AG09309 (cell line): ENCODE results near the gene SORBS2.
A peak's percentile ranks its signal among the peaks of the same experiment; 100 is the strongest.

ENCODE experiments used
- DNase-seq: peaks from one replicate; pipeline ENCODE4 v3.0.0-alpha.2; 2010; ENCODE audit warnings: low read depth
- H3K4me3 ChIP-seq: 2 replicates; pipeline ENCODE4 v1.5.1; 2011; ENCODE audit warnings: mild to moderate bottlenecking, low read depth, low read length, moderate library complexity; ENCODE audit not compliant: control insufficient read depth
- TF ChIP-seq, protein P1 (sequence below): IDR thresholded peaks from 2 replicates; pipeline ENCODE4 v1.5.1; 2011; ENCODE audit warnings: mild to moderate bottlenecking, low read depth, low read length, inconsistent platforms; ENCODE audit not compliant: insufficient read depth, control insufficient read depth; ENCODE audit errors: missing control alignments

The SORBS2 gene

DNA sequence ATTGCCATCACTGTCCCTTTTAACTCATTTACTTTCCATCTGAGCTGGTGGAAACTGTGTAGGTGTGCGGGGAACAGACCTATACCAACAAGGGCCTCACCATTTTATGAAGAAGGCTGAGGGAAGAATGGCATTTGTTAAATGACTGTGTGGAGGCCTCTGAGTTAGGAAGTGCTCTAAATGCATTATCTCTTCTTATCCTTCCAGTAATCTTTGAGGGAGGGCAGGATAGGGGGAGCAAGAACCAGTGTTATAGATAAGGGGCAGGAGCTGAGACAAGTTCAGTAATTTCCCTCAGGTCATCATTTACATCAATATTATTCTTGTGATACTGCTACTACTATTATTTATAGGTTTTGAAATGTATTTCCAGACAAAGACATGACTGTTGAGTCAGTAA lies 154.3 kb downstream of the SORBS2 start:
- TF ChIP-seq, protein P1, sequence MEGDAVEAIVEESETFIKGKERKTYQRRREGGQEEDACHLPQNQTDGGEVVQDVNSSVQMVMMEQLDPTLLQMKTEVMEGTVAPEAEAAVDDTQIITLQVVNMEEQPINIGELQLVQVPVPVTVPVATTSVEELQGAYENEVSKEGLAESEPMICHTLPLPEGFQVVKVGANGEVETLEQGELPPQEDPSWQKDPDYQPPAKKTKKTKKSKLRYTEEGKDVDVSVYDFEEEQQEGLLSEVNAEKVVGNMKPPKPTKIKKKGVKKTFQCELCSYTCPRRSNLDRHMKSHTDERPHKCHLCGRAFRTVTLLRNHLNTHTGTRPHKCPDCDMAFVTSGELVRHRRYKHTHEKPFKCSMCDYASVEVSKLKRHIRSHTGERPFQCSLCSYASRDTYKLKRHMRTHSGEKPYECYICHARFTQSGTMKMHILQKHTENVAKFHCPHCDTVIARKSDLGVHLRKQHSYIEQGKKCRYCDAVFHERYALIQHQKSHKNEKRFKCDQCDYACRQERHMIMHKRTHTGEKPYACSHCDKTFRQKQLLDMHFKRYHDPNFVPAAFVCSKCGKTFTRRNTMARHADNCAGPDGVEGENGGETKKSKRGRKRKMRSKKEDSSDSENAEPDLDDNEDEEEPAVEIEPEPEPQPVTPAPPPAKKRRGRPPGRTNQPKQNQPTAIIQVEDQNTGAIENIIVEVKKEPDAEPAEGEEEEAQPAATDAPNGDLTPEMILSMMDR, result no peak
- no peak for DNase-seq
- no peak overlapping the region for H3K4me3 ChIP-seq

DNA sequence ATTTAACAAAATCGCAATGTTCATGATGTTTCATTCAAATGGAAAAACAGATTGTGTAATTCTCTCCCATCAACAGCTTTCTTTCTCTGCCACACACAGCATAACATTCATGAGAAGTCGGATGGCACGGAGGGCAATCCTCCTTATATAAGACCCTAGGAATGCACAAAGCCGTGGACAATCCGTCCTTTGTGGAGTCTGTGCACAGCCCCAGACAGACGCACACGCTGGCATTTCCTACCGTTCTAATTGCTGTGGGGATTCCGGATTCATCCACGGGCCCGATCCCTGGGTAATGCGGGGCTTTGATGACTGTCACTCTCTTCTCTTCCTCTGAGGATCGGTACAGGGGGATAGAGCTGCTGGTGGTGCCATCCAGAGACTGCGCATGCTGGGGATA lies 154.8 kb downstream of the SORBS2 start:
- H3K4me3 ChIP-seq, result no peak overlapping the region
- TF ChIP-seq, protein P1, result no peak
- no peak for DNase-seq

DNA sequence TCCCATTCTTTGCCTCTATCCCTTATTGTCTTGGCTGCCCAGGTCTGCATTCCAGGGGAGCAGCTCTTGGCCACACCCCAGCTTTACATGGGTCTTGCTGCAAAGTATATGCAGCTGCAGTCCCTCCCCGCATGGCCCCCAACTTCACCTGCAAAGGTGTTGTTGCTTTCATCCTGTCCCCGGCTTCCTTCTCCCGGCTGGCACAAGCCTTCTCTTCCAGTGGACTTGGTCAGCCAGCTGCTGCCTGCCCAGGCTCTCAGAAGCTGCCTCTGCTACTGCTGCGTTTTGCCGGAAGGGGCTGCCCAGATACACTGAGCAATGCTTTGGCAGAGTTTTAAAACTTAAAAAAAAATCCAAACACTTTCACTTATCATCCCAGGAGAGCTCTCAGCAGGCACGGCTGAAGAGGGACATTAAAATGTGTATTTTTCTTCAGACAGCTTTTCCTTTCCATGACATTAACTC lies 155.5 kb downstream of the SORBS2 start:
- TF ChIP-seq, protein P1, result peak; percentile 72
- no peak overlapping the region for H3K4me3 ChIP-seq
- peak; percentile 17 for DNase-seq

DNA sequence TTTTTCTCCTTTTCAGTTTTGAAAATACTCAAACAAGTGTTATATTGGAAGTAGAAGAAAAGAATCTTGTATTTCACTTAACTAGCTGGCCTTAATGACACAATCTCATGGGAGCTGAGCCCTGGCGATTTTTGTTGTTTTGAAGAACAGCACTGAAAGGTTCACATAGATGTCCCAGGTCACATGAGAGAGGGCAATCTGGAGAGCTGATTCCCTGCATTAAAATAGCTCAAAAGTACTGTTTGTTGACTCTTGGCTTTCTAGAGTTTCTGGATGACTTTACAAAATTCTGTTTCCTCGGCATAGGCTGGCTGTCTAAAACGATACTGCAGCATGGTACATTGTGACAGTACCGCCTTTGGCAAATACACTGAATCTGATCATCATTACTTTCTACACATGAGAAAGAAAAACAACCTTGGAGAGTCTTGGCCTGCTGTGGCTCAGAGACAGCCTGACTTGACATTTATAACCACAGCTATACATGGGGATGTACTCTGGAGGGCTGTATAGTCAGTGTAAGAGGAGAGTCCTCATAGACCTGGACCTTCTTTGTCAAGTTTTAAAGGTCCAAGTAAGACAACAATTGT lies 156.9 kb downstream of the SORBS2 start:
- no peak for DNase-seq
- no peak overlapping the region for H3K4me3 ChIP-seq
- TF ChIP-seq, protein P1, result no peak

DNA sequence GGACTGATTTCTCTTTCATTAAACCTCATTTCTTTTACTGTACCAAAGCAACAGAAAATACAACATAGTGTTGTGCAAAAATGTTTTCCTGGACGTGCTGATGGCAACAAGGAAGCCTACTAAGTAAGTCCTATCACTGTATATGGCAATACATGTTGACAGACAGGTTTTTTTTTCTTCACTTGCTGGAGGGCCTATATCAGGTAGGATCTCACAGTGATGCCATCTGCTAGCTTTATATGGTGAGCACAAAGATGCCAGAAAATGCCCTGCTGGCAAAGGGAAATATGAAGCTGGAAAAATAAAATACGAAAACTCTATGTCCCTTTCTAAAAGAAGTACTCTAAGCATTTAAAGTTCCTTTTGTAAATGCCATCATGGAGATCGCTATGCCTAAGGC lies 157.7 kb downstream of the SORBS2 start:
- H3K4me3 ChIP-seq, result no peak overlapping the region
- TF ChIP-seq, protein P1, result no peak
- DNase-seq, result no peak

DNA sequence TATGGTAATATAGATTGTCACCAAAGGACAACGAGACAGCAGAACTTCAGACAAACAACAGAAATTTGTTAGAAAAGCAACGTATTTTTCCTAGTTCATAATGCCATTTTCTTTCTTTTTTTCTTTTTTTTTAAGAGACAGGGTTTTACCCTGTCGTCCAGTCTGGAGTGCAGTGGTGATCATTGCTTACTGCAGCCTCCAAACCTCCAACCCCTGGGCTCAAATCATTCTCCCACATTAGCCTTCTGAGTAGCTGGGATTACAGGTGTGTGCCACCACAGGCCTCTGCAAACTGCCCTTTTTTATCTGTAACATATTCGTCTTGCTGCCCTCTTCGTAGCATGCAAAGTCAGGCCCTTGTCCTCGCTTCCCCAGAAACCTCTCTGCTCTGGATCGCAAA lies 160.1 kb downstream of the SORBS2 start:
- H3K4me3 ChIP-seq, result no peak overlapping the region
- DNase-seq, result no peak
- TF ChIP-seq, protein P1, result no peak
